GM21526 (cell line): ENCODE data around the gene TEDC1.

Source experiments
- ATAC-seq: cut with Tn5 transposase; IDR thresholded peaks from one replicate; pipeline ENCODE4 v1.9.1; 2021; ENCODE audit warnings: moderate library complexity; ENCODE audit not compliant: unreplicated experiment, low FRiP score

Gene TEDC1

DNA sequence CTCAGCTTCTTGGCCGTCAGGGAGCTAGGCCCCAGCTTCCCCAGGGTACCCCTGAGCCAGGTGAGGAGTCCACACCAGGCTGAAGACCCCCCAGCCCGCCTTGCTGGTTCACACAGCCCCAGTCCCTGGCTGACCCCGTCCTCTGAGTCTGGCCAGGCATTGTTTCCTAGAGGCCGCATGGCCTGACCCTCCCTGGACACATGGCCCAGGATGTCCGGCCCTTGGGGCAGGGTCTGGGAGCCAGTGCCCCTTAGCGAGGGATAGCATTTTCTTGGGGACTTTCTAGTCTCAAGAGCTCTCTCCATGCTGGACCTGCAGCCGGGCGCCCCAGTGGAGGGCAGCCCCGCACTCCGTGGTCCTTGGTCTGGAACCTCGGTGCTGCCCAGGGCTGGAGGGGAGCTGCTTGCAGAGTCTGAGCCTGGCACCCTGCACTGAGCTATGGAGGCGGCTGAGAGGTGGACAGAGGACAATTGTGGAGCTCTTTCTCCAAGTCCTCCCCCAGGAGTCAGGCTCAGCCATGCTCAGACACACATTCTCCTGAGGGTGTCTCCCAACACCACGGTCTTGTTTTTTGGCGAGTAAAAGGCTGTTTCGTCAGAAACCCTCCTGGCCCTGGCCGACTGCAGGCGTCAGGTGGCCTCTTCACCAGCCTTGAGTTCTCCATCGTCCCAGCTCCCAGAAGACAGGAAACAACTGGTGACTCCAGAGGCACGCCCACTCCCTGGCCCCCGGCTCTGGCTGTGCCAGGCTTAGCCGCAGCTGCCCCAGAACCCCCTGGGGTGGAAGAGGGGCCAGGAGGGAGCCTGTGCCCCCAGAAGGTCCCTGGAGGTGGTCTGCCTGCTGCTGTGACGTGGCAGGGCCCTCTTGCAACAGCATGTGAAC, 34.1 kb upstream of the TEDC1 start:
- ATAC-seq, result no peak

DNA sequence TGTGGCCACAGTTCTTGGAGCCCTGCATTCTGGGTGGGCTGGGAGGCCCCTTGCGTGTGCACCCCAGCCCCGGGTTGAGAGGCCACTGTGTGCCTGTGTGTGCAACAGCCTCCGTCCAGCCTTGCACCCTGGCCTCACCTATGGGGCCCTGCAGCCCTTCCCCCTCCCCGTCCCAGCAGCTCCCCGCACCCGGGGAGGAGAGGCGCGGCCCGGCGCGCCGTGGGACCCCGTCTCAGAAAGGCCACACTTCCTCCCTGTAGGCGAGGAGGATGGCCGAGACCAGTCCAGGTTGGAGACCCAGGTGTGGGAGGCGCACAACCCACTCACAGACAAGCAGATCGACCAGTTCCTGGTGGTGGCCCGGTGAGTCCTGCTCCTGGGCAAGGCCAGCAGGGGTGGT, 33.0 kb upstream of the TEDC1 start:
- ATAC-seq, result no peak

DNA sequence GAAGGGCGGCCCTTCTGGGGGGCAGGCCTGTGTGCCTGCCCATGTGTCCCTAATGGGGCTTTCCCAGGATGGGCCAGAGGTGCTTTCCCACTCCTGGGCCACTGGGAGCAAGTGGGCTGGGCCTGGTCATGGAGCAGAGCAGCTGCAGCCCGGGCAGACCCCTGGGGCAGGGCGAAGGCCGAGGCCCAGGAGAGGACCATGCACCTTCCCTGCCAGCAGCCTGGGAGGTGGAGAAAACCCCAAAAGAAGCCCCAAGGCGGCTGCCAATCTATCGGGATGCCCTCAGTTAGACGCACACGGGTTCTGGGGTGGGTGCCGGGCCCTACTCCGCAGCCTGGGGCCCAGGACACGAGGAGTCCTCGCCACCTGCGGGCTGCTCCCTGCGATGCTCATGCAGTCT, 32.5 kb upstream of the TEDC1 start:
- ATAC-seq, result no peak

DNA sequence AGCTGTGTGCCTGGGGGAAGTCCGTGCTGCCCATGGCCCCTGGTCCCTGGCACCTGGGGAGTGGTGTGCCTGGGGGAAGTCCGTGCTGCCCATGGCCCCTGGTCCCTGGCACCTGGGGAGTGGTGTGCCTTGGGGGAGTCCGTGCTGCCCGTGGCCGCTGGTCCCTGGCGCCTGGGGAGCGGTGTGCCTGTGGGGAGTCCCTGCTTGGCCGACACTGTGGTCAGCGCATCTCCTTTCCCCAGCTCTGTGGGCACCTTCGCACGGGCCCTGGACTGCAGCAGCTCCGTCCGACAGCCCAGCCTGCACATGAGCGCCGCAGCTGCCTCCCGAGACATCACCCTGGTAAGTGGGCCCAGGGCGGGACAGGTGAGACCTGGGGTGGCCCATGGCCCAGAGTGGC, 30.9 kb upstream of the TEDC1 start:
- ATAC-seq, result no peak

DNA sequence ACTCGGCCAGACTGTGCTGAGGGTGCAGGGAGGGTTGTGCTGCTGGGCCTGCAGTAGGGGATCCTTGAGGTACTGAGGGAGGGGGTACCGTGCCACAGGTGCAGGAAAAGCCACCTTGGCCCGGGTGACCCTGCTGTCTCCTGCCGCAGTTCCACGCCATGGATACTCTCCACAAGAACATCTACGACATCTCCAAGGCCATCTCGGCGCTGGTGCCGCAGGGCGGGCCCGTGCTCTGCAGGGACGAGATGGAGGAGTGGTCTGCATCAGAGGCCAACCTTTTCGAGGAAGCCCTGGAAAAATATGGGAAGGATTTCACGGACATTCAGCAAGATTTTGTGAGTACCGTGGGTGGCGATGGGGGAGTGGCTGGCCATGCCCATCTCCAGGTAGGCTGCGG, 30.4 kb upstream of the TEDC1 start:
- no peak for ATAC-seq

DNA sequence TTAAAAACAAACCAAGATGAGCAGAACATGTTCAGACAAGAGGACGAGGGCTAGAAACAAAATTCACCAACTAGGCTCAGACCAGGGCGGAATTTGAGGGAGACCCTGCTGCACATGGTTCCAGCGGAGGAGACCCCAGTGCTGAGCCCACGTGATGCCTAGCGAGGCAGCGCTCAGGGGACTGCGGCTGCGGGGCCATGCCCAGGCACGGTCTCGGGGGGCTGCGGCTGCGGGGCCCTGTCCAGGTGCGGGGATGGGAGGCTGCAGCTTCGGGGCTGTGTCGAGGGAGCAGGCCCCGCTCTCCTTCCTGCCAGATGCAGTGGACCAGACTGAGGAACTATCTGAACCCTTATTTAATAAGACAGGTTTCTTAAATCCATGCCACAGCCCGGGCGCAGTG, 29.1 kb upstream of the TEDC1 start:
- ATAC-seq, result no peak

DNA sequence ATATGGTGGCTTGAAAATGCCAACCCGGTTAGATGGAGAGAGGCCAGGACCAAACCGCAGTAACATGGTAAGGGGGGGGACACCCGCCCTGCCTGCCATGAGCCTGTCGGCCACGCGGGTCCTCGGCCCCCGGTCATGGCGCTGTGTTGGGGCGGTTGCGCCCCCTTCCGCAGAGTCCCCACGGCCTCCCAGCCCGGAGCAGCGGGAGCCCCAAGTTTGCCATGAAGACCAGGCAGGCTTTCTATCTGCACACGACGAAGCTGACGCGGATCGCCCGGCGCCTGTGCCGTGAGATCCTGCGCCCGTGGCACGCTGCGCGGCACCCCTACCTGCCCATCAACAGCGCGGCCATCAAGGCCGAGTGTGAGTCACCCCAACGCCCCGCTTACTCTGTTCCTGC, 26.5 kb upstream of the TEDC1 start:
- ATAC-seq, result no peak

DNA sequence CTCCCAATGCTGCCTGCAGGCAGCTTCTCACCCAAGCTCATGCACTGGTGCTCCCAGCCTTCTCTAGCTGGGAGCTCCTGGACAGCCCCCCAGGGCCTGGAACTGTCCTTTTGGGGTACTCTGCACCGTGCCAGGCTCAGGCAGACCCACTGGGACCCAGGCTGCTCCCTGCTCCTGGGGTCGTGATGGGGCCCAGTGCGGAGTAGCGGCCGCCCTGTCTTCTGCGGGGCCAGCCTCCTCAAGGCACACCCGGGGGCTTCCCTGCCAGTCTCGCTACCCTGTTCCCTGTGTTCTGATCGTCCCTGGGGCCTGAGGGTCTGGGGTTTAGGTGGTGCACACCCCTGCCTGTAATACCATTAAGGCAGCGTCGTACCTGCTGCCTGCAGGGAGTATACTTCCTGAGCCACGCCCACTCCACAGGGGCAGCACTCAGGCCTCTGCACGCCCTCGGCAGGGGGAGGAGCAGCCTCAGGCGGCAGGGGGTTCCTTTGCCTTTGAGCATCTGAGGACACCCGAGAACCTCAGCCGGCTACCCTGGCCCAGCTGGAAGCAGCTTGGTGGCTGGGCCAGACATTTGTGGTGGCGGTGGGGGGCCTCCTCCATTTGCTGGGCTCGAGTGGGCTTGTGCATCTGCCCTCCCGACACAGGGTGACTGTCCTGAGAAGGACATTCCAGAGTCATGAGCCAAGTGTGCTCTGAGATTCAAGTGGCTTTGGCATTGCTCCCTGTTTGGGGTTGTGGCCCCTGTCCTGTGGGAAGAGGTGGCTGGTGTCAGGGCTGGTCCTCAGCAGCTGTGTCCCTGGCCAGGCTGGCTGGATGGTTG, 25.6 kb upstream of the TEDC1 start:
- ATAC-seq, result no peak

DNA sequence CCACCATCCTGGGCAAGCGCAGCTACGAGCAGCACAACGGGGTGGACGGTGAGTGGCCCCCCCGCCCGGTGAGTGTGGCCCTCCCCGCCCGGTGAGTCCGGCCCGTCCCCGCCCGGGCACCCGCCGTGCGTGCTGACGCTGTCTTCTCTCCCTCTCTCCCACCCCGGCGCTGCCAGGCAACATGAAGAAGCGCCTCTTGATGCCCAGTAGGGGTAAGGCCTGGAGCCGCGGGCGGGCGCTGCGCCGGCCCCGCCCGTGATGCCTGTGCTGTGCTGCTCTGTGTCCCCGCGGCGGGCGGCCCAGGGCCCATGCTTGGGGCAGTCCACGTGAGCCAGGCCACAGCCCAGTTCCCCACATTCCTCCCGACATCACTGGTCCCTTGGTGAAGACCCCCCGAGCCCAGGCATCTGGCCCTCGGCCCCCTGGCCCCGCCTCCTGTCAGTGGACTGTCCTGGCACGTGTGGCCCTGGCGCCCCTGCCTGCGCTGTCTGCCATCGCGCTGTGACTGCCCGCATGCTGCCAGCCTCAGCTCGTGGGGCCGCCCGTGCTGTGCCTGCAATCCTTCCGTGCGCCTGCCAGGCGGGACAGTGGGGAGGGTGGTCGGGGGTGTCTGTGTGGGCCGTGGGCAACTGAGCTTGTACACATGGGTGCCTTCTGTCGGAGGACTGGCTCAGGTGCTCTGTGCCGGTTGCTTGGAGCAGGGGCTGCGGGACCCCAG, 24.4 kb upstream of the TEDC1 start:
- no peak for ATAC-seq

DNA sequence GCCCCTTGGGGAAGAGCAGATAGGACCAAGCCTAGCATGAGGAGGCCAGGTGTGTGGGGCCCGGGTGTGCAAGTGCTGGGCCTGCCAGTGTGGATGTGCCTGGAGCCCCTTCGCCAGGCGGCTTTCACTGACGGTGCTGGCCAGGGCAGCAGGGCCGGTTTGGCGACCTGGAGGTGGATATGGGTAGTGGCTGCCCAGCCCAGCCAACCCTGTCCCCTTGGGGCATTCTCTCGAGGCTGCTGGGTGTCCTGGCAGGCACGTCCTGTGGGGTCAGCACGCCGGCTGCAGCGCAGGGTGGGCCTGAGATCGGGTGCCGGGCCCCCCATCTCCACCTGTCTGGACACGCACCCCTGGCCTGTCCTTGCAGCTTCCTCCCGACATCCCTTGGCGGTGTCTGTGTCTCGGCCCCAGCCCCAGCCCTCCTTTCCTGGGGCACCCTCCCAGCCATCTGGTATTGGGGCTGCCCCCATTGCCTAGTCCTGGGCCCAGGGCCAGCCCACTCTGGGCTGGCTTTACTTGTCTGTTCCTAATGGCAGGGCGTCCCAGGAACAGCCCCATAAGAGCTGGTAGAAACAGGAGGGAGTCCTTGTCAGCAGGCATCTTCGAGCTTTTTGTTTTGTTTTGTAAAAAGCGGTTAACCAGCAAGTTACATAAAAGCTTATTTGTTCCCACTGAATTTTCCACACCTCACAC, 23.7 kb upstream of the TEDC1 start:
- no peak for ATAC-seq

DNA sequence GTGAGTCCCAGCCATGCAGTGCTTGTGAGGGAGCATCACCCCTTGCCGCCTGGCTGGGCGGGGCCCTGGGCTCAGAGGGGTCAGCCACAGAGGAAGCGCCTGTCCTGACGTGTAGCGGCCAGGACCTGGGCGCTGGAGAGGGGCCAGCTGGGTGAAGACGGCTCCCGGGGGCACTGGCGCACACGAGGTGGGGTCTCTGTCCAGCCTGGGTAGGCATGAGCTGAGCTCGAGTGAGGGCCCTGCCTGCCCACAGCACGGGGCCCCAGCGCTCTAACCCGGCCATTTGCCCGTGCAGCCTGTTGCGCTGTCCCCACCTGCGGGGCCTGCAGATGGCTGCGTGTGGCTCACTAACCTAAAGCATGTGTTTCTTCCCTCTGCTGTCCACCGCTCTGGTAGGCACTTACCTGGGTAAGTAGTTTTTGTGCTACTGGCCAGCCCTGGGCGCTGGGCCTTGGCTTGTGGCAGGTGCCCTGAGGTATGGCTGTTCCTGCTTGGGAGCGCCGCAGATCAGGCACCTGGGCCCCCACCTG, 23.0 kb upstream of the TEDC1 start:
- no peak for ATAC-seq

DNA sequence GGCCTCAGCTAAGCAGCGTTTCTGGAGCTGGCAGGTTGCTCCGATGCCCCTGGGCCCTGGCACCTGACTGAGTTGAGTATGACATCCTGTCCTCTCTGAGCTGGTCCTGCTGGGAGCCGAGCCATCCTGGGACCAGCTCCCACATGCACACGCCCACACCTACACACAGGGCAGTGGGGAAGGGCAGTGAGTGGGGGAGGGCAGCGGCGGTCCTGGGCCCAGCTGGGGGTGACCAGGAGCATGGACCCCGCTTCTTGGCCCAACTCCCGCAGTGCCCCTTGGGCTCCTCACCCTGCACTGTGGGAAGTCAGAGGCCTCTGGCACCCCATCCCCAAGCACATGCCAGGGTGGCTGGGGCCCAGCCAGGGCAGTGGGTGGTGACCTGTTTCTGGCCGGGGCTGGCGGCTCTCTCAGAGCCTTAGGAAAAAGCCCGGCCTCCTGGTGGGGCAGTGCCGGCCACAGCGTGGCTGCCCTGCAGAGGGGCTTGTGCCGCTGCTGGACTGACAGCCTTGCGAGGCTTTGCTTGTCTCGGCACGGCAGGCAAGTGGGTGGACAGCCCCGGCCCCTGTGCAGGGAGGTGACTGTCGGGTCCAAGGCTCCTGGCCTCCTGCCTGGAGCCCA, 22.3 kb upstream of the TEDC1 start:
- no peak for ATAC-seq

DNA sequence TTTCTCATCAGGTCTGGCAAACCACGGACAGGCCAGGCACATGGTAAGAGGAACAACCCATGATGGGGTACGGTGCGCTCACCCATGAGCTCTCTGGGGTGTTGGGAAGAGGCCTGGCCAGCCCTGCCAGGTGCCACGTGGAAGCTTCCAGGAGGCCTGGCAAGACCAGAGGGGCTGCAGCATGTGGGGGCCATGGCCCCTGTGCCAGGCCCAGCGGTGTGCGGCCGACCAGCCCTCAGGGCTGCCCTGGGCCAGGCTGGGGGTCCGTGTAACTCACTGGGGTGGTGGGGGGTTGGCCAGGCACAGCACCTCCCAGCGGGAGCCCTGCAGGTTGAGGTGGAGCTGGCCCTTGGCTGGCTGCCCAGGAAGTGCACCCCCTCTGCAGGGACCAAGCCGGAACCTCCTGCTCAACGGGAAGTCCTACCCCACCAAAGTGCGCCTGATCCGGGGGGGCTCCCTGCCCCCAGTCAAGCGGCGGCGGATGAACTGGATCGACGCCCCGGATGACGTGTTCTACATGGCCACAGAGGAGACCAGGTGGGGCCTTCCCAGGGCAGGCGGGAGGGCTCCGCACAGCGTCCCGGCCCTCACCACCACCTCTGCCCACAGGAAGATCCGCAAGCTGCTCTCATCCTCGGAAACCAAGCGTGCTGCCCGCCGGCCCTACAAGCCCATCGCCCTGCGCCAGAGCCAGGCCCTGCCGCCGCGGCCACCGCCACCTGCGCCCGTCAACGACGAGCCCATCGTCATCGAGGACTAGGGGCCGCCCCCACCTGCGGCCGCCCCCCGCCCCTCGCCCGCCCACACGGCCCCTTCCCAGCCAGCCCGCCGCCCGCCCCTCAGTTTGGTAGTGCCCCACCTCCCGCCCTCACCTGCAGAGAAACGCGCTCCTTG, 21.3 kb upstream of the TEDC1 start:
- ATAC-seq, result no peak

DNA sequence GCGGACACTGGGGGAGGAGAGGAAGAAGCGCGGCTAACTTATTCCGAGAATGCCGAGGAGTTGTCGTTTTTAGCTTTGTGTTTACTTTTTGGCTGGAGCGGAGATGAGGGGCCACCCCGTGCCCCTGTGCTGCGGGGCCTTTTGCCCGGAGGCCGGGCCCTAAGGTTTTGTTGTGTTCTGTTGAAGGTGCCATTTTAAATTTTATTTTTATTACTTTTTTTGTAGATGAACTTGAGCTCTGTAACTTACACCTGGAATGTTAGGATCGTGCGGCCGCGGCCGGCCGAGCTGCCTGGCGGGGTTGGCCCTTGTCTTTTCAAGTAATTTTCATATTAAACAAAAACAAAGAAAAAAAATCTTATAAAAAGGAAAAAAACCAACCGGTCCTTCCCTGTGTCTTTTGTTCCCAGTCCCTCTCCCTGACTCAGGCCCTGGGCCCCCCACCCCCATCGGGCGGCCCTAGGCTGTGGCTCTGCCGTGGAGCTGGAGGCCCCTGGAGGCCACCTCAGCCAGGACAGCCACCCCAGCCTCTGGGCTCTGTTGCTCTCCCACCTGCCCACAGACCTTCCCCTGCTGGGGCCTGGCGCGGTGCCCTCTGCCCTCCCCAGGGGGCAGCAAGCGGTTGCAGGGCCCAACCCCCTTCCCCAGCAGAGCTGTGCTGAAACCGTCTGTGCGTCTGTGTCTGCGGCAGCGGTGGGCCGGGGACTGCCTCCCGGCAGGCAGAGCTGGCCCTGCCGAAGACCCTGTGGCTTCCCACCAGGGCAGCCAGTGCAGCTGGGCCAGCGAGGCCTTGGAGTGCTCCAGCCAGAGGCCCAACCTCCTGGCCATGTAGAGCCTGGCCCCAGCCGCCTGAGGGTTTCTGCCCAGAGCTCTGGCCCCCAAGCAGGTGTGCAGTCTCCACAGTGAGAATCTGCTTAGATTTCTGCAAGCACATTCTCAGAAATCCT, 20.4 kb upstream of the TEDC1 start:
- ATAC-seq, result no peak

DNA sequence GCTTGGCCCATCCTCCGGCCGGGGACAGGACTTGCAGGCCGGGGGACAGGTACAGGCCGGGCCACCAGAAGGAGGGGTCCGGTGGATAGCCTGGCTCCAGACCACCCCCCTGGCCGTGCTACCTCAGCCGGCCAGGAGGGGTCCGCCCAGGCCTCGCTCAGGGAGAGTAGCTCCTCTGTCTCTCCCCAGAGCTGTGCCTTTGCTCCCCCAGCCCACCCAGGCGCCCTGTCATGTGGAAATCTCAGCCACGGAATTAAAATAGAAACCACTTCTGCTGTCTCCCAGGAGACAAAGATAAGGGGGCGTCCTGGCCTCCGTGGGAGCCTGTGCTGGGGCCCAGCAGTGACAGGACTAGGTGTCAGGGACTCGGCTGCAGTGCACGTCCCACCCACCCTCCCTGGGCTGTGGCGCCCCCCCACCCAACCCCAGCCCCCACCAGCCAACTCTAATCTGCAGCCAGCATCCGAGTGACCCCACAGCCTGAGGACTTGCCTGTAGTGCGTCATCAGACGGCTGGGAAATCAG, 19.7 kb upstream of the TEDC1 start:
- no peak for ATAC-seq

DNA sequence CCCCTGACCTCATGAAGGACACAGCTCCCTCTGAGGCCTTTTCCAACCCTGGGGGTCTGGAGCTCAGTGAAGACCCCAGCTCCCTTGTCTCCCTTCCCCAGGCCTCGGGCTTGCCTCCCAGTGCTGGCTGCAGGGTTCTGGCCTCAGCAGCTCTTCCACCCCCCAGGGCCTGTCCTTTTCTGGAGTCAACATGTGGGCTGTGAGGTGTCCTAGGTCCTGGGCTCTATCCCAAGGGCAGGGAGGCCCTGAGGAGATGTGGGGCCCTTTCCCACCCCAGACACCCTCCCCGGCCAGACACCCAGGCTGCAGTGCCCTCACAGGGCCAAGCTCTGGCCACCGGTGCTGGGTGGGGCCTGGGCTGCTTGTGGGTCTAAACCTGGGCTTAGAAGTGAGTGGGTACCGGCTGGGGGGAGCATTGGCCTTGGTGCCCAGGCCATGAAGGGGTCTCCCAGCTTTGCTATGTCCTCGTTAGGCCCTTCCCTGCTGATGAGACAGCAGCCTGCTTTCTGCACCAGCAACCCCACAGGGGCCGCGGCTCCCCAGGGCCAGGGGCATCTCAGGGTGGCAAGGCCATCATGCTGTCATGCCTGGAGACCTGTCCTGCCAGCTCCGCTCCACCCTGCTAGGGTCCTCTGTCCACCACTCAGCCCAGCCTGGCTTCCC, 19.1 kb upstream of the TEDC1 start:
- no peak for ATAC-seq

DNA sequence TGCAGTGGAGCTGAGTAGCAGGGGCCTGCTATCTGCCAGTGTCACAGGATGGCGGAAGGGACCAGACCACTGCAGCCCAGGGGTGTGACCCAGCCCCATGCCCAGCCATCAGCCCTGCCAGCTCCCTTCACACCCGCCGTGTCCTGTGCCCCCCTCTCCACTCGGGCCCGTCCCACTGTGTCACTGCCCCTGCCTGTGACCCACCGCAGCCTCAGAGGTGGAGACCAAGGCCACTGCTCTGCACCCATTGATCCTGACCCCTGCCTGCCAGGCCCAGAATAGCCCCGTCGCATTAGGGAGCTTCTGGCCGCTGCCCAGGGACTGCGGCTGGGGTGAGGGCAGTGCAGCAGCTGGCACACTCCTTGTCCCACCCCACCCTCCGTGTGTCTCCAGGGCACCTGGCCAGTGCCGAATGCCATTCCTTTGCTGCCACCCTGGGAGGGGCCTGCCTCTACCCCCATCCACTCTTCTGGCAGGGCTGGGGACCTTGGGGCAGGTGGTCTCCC, 18.5 kb upstream of the TEDC1 start:
- ATAC-seq, result no peak
